MM.1S (cell line): ENCODE data around the gene AP3D1.

Source experiments
- CTCF ChIP-seq: fragments of 300-600 bp; sonication (generic); IDR thresholded peaks from 2 replicates; pipeline ENCODE4 v1.5.1; 2016; ENCODE audit warnings: antibody characterized with exemption, low read length, mixed read lengths
- EZH2 ChIP-seq: fragments of 300-600 bp; sonication (generic); optimal IDR thresholded peaks from 2 replicates; pipeline ENCODE3; 2017; ENCODE audit warnings: low read depth, mild to moderate bottlenecking, antibody characterized with exemption, low read length, mixed read lengths
- EZH2phosphoT487 ChIP-seq: fragments of 300-600 bp; sonication (generic); IDR thresholded peaks from 2 replicates; pipeline ENCODE4 v1.6.1; 2018; ENCODE audit warnings: antibody characterized with exemption, low read length

- TF ChIP-seq CTCF (no peak), EZH2 (no peak), EZH2phosphoT487 (no peak)
Measured at GRCh38 chr19:2173767-2174577, 22.6 kb upstream of the AP3D1 start.
